Cardiac fibroblast (primary cell): ENCODE measurements around the gene DCLRE1B.

Experiments used
- DNase-seq, 2 donors: peaks; one replicate each; pipeline versions ENCODE4 v3.0.0 to v3.0.0-alpha.2; 2010; ENCODE audit warnings: low read depth in 2 of 2
- H3K4me3 ChIP-seq, 2 donors: replicated peaks in 1 of 2; 1 replicate in 1 of 2; 2 replicates in 1 of 2; pipeline ENCODE4 v1.5.1; 2011; ENCODE audit warnings: low read depth in 2 of 2, low read length in 2 of 2, mild to moderate bottlenecking in 2 of 2, moderate library complexity in 1 of 2
- CTCF ChIP-seq: IDR thresholded peaks from one replicate; pipeline ENCODE4 v1.5.1; 2011; ENCODE audit warnings: low read depth, mild to moderate bottlenecking, low read length, inconsistent platforms

Gene DCLRE1B

GRCh38 chr1:113940365-113941244 lies 35.5 kb downstream of the DCLRE1B start:
- no peak for TF ChIP-seq CTCF
- H3K4me3 ChIP-seq: no peak overlapping the region
- no peak for DNase-seq

DNA sequence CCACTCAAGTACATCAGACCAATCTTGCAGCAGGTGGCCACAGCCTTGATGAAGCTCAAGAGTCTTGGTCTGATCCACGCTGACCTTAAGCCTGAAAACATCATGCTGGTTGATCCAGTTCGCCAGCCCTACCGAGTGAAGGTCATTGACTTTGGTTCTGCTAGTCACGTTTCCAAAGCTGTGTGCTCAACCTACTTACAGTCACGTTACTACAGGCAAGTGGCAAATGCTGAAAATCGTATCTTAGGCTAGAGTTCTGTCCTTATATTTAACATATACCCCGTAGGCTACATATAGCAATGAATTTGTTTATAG lies 36.1 kb downstream of the DCLRE1B start:
- H3K4me3 ChIP-seq: no peak overlapping the region
- no peak for DNase-seq
- TF ChIP-seq CTCF: no peak

DNA sequence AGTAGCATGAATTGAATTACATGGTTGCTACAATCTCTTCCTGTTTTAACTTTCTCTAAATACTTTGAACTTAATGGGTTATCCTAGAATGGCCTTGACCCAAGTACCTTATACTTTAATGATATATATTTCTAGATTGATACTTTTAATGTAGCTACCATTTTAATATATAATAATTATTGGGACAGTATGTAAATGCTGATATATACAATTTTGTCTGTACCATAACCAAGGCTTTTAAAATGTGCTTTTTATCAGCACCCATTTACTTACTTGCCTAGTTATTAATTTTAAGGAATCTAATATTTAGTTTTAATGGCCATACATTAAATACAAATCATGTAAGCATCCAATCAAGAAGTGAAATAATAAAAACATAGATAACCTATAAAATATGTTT lies 37.4 kb downstream of the DCLRE1B start:
- no peak overlapping the region for H3K4me3 ChIP-seq
- no peak for DNase-seq
- no peak for TF ChIP-seq CTCF

GRCh38 chr1:113943028-113943811 lies 38.1 kb downstream of the DCLRE1B start:
- no peak overlapping the region for H3K4me3 ChIP-seq
- peak; percentile 59 to 83 for DNase-seq
- TF ChIP-seq CTCF: no peak

DNA sequence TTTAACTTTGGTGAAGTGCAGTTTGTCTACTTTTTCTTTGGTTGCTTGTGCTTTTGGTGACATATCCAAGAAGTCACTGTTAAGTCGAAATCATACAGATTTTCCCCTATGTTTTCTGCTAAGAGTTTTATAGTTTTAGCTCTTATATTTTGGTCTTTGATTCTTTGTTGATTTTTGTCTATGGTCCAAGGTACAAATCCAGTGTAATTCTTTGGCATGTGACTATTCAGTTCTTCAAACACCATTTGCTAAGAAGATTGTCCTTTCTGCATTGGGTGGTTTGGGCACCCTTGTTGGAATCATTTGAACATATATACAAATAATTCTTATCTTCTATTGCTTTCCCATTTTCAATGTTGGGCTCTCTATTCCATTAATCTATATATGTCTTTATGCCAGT lies 40.2 kb downstream of the DCLRE1B start:
- TF ChIP-seq CTCF: no peak
- no peak for DNase-seq
- H3K4me3 ChIP-seq: no peak overlapping the region

DNA sequence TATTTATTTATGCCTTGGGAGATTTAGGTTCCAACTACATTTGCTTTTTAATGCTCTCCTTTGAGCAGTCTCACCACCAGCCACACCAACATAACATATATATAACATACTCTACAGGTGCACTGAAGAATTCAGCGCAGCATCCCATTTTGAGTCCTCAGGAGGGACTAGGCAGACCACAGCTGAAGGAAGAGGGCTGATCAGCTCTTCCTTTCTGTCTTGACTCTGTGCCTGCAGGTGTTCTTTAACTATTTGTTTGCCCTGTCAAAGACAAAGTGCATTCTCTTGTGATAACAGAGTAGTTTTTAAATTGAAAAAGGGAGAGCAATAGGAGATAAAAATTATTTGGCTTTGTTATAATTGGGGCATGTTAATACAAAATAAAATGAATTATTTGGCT lies 41.0 kb downstream of the DCLRE1B start:
- DNase-seq: no peak
- no peak for TF ChIP-seq CTCF
- no peak overlapping the region for H3K4me3 ChIP-seq
